Measurements from ENCODE around the gene EXO1.
A peak's percentile ranks its signal among the peaks of the same experiment; 100 is the strongest.
"Not testable (repeated sequence)": the region's sequence is repeated elsewhere in the genome, so short reads cannot be mapped to it uniquely, and the experiment has no call there.

EXO1 gene

DNA sequence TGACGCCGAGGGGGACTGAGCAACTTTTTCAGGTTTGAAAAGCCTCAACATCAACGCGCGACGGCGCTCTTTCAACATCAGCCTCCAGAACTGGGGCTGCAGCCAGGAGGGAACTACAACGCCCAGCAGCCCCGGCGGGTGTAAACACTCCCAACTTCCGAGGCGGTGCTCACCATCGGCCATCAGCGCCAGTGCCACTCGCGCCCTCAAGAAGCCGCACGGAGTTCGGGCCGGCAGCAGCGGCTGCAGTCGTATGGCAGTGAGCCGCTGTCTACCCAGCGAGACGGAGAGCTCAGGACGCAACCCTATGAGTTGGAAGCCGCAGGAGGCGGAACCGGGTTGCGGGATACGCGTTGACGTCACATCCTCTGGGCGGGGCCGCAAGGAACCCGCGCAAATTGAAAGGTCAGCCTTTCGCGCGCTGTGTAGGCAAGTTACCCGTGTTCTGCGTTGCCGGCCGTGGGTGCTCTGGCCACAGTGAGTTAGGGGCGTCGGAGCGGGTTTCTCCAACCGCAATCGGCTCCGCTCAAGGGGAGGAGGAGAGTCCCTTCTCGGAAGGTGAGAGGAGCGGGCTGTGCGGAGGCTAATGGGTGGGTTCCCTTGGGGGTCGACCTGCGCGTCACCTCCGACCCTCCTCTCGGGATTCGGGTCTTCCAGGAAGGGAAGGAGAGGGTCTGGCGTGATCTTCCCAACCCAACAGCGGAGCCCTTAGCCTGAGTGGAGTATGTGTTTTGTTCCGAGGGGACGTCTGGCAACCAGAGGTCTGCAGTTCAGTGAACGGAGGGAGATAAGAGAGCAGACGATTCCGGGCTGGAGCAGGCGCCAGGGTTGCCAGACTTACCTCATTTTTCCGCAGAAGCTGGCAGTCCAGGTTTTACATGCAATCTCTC lies at the start of gene EXO1:
EXO1 (plus strand) TSS at position 409 of the 890 bp plus-strand sequence. CDS start 2,222 bp downstream, outside the sequence.
- peak; percentile 74 to 83 for DNase-seq (ENCODE audit: low read depth in 2 of 2)

- no peak for DNase-seq (ENCODE audit: low read depth in 2 of 2)
These were observed 48.6 kb upstream of the EXO1 start for GRCh38 chr1:241799416-241799815.

GRCh38 chr1:241800640-241801039 lies 47.4 kb upstream of the EXO1 start:
- DNase-seq (ENCODE audit: low read depth in 2 of 2): no peak

- no peak for DNase-seq (ENCODE audit: low read depth in 2 of 2)
These were observed 45.1 kb upstream of the EXO1 start for GRCh38 chr1:241802863-241803262.

- not testable (repeated sequence) for DNase-seq (ENCODE audit: low read depth in 2 of 2)
These were observed 43.3 kb upstream of the EXO1 start for GRCh38 chr1:241804706-241805105.

DNA sequence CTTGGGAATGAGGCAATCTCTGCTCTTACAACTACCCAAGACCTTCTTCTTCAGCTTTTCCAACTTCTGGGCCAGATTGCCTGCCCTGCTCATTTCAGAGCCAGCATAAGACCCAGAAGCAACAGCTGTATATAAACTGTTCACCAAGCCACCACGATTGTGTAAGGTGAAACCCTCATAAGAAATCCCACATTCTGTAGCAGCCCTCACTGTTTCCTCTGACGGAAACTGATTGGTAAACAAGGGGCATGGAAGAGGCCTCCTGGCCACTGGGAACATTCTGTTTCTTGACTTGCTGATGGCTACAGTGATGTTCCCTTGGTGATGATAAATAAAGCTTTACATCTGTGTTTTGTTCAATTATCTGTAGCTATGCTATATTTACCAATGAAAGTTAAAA lies 39.7 kb upstream of the EXO1 start:
- no peak for DNase-seq (ENCODE audit: low read depth in 2 of 2)

DNA sequence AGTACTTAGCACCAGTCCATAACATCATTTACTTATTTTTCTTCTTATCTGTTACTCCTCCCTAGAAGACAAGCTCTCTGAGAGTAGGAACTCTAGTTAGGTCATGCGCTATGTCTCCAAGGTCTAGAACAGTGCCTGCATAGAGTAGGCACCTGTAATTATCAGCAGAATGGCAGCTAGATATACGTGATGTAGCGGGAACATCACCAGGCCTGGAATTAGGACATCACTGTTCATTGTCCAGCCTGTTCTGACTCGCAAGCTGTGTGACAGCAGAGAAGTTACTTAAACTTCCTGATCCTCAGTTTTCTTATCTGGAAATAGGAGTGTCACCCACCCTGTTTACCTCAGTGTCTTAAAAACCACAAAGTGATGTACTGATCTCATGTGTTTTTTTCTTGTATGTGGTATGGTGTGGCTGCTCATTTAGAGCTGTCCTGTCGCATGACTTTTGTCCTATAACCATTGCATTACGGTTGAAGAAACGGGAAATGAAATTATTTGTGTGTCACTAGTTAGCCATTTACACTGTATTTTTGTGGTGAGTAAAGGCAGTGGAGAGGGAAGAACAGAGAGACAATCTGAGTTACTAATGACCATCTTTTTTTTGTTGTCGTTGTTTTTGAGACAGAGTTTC lies 37.1 kb upstream of the EXO1 start:
- DNase-seq (ENCODE audit: low read depth in 2 of 2): no peak

GRCh38 chr1:241813768-241814320 lies 34.2 kb upstream of the EXO1 start:
- no peak for DNase-seq (ENCODE audit: low read depth in 2 of 2)

DNA sequence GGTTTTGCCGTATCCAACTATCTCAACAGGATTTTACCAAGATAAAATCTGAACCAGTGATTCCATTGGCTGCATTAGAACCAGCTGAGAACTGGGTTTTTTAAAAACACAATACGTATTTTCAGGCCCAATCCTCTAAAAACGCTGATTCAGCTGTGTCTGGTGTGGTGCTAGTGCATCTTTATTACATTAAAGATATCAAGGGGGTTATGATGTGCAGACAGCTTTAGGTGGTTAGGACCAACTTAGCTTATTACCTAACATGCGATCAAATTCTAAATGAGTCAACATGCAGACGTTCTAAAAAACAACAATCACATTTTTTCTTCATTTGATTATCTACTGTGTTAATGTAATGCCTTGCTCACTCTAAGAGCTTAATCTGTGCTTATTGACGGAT lies 32.0 kb upstream of the EXO1 start:
- no peak for DNase-seq (ENCODE audit: low read depth in 2 of 2)

GRCh38 chr1:241817331-241817792 lies 30.6 kb upstream of the EXO1 start:
- DNase-seq (ENCODE audit: low read depth in 2 of 2): no peak

DNA sequence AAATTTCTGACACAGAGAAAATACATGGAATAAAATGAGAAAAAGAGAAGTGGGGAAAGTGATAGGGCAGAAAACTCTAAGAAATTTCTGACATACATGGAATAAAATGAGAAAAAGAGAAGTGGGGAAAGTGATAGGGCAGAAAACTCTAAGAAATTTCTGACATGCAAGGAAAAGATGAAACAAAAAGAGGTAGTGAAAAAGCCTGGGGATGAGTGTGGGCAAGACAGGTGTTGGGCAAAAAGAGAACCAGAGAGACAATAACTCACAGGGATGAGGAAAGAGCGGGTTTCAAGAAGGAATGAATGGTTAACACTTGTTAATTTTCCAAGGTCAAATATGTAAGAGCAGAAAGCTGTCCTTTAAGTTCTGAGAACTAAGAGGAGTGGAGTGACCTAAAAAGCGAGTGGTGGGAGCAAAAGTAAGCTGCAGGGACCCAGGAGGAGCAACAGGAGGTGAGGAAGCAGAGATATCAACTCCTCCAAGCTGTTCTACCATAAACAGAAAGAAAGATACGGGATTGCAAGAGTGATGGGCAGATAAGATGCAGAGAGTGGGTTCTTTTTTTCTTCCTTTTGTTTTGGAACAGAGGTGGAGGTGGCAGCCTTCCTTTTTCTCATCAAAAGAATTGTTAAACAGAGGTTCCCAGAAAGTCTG lies 29.9 kb upstream of the EXO1 start:
- no peak for DNase-seq (ENCODE audit: low read depth in 2 of 2)

- no peak for DNase-seq (ENCODE audit: low read depth in 2 of 2)
These were observed 28.6 kb upstream of the EXO1 start for GRCh38 chr1:241819340-241819866.

DNA sequence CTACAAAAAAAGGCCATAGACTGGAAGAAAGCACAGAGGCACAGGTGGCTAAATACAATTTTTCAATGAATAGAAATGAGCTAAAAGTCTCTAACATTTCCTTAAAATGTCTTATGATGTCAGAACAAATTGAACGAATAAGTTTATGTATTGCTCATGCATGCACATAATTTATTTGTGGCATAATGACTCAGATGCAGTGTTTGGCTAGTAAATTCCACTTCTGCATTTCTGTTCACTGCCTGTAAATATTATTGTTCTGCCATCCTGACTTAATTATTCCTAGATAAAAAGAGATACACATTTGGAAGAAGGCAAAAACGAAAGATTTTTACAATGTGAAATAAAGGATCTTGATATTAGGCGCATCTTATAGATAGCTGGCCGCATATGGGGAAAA lies 26.6 kb upstream of the EXO1 start:
- no peak for DNase-seq (ENCODE audit: low read depth in 2 of 2)

DNA sequence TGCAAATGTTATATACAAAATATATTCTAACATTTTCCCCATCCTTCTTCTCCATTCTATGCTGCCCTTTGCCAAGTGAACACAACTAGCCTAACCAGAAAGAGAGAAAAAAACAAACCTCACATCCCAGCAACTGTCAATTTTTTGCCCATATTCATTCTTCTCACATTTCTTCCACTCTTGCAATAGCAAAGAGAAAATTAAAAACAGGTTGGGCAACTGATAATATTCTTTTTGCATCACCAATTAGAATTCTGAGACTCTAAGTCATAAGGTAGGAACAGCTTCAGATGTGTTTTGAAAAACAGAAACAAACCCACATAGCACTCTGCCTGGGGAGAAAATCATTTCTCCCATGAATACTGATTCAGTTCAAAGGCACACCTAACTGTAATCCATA lies 25.2 kb upstream of the EXO1 start:
- DNase-seq (ENCODE audit: low read depth in 2 of 2): no peak

DNA sequence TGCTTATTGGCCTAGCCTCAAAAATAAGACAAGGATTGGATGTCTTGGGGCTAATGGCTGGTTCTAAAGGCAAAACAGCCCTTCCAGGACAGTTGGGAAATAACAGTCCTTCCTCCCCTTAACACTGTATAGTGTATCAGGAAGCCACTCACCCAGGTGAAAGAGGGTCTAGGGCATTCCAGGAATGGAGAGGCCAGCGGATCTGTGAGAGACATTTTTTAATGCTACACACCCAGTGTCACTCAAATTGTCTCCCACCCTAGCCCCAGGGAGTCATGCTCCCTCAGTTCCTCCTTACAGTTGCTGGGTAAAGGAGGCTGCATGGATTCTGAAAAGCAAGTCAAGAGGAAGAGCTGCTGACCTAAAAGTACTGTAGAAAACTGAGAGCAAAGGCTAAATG lies 24.1 kb upstream of the EXO1 start:
- no peak for DNase-seq (ENCODE audit: low read depth in 2 of 2)

DNA sequence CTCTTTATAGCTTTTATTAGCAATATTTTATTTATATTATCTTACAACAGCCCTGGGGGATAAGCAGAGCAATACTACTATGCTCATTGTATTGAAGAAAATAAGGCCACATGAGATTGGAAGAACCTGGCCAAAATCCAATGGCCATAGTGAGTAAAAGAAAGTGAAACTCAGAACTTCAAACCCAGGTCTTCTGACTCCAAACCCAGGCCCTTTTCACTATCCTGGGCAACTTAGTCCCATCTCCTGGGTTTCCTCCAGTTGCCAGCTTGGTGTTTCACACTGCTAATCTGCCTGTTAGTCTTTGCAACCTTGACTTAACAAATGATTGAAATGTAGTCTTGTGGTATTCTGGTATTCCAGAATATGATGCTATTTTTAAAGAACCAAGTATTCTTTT lies 22.4 kb upstream of the EXO1 start:
- no peak for DNase-seq (ENCODE audit: low read depth in 2 of 2)

- DNase-seq (ENCODE audit: low read depth in 2 of 2): not testable (repeated sequence)
These were observed 21.4 kb upstream of the EXO1 start for GRCh38 chr1:241826613-241827012.

DNA sequence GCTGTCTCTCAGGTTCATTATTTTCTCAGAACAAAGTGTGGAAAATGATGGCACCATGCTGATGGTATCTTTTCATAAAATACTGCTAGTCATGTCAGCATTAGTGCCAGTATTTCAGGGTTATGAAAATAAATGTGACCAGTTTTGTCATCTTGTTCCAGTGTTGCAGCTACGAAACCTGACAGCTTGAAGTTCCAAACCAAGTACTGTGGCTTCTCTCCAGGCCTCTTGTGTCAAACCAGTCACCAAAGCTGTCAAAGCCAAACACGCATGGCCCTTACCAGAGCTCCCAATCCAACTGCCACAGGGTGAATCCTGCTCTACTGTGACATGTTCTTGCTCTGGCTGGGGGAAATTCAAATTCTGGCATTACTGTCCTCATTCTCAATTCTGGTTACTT lies 20.7 kb upstream of the EXO1 start:
- DNase-seq (ENCODE audit: low read depth in 2 of 2): no peak

GRCh38 chr1:241828463-241829021 lies 19.5 kb upstream of the EXO1 start:
- no peak for DNase-seq (ENCODE audit: low read depth in 2 of 2)

- DNase-seq (ENCODE audit: low read depth in 2 of 2): no peak
These were observed 18.5 kb upstream of the EXO1 start for GRCh38 chr1:241829468-241829867.

DNA sequence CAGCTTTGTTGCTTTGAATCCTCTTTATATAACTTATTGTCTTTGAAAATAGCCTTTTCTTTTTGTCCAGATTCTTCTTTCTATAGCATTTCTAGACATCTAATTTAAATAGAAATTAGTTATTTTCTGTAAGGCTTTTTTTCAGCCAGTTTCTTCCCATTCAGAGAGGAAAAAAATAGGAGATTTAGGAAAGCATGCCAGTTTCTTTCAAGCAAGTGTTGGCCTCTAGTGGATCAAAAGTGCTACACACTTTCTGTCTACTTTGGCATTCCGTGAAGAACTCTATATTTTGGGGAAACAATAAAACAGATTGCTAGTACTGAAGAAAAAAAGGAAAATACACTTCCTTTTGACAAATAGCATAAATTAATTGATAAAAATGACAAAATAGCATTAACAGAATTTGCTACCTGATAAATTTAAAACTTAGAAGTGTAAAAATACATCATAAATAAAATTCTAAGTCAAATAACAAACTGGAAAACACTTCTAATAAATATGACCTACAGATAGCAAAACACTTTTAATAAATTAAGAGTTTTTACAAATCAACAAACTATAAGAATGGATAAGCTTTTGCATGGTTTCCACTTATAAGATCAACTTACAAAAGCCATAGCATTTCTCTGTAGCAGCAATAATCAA lies 13.1 kb upstream of the EXO1 start:
- DNase-seq (ENCODE audit: low read depth in 2 of 2): no peak
